ENCODE measurements around the gene ANKRD7. TPM values are rescaled to one million over a fixed set of nuclear protein-coding genes. Genes with fewer than 3 reads are reported as not detected.
"Not testable (repeated sequence)": the region's sequence is repeated elsewhere in the genome, so short reads cannot be mapped to it uniquely, and the experiment has no call there.

The ANKRD7 gene
- total RNA-seq, 1 experiment from 2014 or later, result 0.42 TPM

- no peaks in the 10 kb centered on the region for H3K36me3 Mint-ChIP-seq (ENCODE audit: insufficient read depth, unreplicated experiment)
- CTCF ChIA-PET, result no interaction called here
- no peak for DNase-seq
- no peak overlapping the region for H3K4me3 Mint-ChIP-seq (ENCODE audit: low read depth, unreplicated experiment)
- H3K4me1 Mint-ChIP-seq (ENCODE audit: low read depth, unreplicated experiment), result no peaks in the 10 kb centered on the region
- intact Hi-C loops (cut with micrococcal nuclease; ENCODE audit: unreplicated experiment), result no loop called here
- TF ChIP-seq CTCF (IDR thresholded peaks at IDR 0.05; ENCODE audit: unreplicated experiment), result no peak
- no TSS peak for BruUV-seq (replicated peaks)
- H3K9me3 Mint-ChIP-seq (ENCODE audit: low read depth, unreplicated experiment), result no peaks in the 10 kb centered on the region
- H3K27ac Mint-ChIP-seq (ENCODE audit: unreplicated experiment), result no peak overlapping the region
- H3K27me3 Mint-ChIP-seq (ENCODE audit: unreplicated experiment), result no peaks in the 10 kb centered on the region
These were observed 14.5 kb downstream of the ANKRD7 start for GRCh38 chr7:118239014-118239413.

- H3K27me3 Mint-ChIP-seq (ENCODE audit: unreplicated experiment); H3K27ac Mint-ChIP-seq (ENCODE audit: unreplicated experiment); BruUV-seq (replicated peaks); DNase-seq; H3K4me1 Mint-ChIP-seq (ENCODE audit: low read depth, unreplicated experiment); intact Hi-C loops (cut with micrococcal nuclease; ENCODE audit: unreplicated experiment); H3K36me3 Mint-ChIP-seq (ENCODE audit: insufficient read depth, unreplicated experiment); CTCF ChIA-PET; H3K9me3 Mint-ChIP-seq (ENCODE audit: low read depth, unreplicated experiment); H3K4me3 Mint-ChIP-seq (ENCODE audit: low read depth, unreplicated experiment): not testable (repeated sequence)
These were observed 15.8 kb downstream of the ANKRD7 start for GRCh38 chr7:118240320-118240719.

- H3K27ac Mint-ChIP-seq (ENCODE audit: unreplicated experiment), result no peak overlapping the region
- no TSS peak for BruUV-seq (replicated peaks)
- H3K27me3 Mint-ChIP-seq (ENCODE audit: unreplicated experiment), result no peaks in the 10 kb centered on the region
- no peak for DNase-seq
- intact Hi-C loops (cut with micrococcal nuclease; ENCODE audit: unreplicated experiment), result no loop called here
- H3K9me3 Mint-ChIP-seq (ENCODE audit: low read depth, unreplicated experiment), result no peaks in the 10 kb centered on the region
- H3K4me3 Mint-ChIP-seq (ENCODE audit: low read depth, unreplicated experiment), result no peak overlapping the region
- TF ChIP-seq CTCF (IDR thresholded peaks at IDR 0.05; ENCODE audit: unreplicated experiment), result no peak
- CTCF ChIA-PET, result no interaction called here
- H3K4me1 Mint-ChIP-seq (ENCODE audit: low read depth, unreplicated experiment), result no peaks in the 10 kb centered on the region
- no peaks in the 10 kb centered on the region for H3K36me3 Mint-ChIP-seq (ENCODE audit: insufficient read depth, unreplicated experiment)
These were observed 19.2 kb downstream of the ANKRD7 start for GRCh38 chr7:118243695-118244094.

- intact Hi-C loops (cut with micrococcal nuclease; ENCODE audit: unreplicated experiment), result no loop called here
- no peaks in the 10 kb centered on the region for H3K9me3 Mint-ChIP-seq (ENCODE audit: low read depth, unreplicated experiment)
- DNase-seq, result no peak
- H3K27me3 Mint-ChIP-seq (ENCODE audit: unreplicated experiment), result no peaks in the 10 kb centered on the region
- no peaks in the 10 kb centered on the region for H3K36me3 Mint-ChIP-seq (ENCODE audit: insufficient read depth, unreplicated experiment)
- CTCF ChIA-PET, result no interaction called here
- H3K4me1 Mint-ChIP-seq (ENCODE audit: low read depth, unreplicated experiment), result no peaks in the 10 kb centered on the region
- H3K27ac Mint-ChIP-seq (ENCODE audit: unreplicated experiment), result no peak overlapping the region
- no peak overlapping the region for H3K4me3 Mint-ChIP-seq (ENCODE audit: low read depth, unreplicated experiment)
- TF ChIP-seq CTCF (IDR thresholded peaks at IDR 0.05; ENCODE audit: unreplicated experiment), result no peak
- BruUV-seq (replicated peaks), result no TSS peak
These were observed 20.9 kb downstream of the ANKRD7 start for GRCh38 chr7:118245267-118246040.

- DNase-seq, result no peak
- Mint-ChIP-seq H3K4me1 (ENCODE audit: low read depth, unreplicated experiment) (no peaks in the 10 kb centered on the region), H3K9me3 (ENCODE audit: low read depth, unreplicated experiment) (no peaks in the 10 kb centered on the region), H3K27ac (ENCODE audit: unreplicated experiment) (no peak overlapping the region), H3K4me3 (ENCODE audit: low read depth, unreplicated experiment) (no peak overlapping the region), H3K36me3 (ENCODE audit: insufficient read depth, unreplicated experiment) (no peaks in the 10 kb centered on the region), H3K27me3 (ENCODE audit: unreplicated experiment) (no peaks in the 10 kb centered on the region)
- CTCF ChIA-PET, result no interaction called here
- intact Hi-C loops (cut with micrococcal nuclease; ENCODE audit: unreplicated experiment), result loop anchor here (10.0 kb wide), 2 partner anchors 344 to 924 kb away; no protein-coding TSS in a partner anchor
- BruUV-seq (replicated peaks), result no TSS peak
- TF ChIP-seq CTCF (IDR thresholded peaks at IDR 0.05; ENCODE audit: unreplicated experiment), result peak; percentile 32
These were observed 26.5 kb downstream of the ANKRD7 start for GRCh38 chr7:118250860-118251494.

Data from Calu3 (cell line).